Activated CD8-positive, alpha-beta memory T cell treated with anti-CD3 and anti-CD28 coated beads, Interleukin-2, amount 50 U/mL, for 1 hour (primary cell): Measurements from ENCODE around the gene POGZ.

Source experiments
- DNase-seq: peaks from one replicate; pipeline ENCODE4 v3.0.0-alpha.2; 2020; ENCODE audit errors: extremely low read depth

Gene POGZ, protein sequence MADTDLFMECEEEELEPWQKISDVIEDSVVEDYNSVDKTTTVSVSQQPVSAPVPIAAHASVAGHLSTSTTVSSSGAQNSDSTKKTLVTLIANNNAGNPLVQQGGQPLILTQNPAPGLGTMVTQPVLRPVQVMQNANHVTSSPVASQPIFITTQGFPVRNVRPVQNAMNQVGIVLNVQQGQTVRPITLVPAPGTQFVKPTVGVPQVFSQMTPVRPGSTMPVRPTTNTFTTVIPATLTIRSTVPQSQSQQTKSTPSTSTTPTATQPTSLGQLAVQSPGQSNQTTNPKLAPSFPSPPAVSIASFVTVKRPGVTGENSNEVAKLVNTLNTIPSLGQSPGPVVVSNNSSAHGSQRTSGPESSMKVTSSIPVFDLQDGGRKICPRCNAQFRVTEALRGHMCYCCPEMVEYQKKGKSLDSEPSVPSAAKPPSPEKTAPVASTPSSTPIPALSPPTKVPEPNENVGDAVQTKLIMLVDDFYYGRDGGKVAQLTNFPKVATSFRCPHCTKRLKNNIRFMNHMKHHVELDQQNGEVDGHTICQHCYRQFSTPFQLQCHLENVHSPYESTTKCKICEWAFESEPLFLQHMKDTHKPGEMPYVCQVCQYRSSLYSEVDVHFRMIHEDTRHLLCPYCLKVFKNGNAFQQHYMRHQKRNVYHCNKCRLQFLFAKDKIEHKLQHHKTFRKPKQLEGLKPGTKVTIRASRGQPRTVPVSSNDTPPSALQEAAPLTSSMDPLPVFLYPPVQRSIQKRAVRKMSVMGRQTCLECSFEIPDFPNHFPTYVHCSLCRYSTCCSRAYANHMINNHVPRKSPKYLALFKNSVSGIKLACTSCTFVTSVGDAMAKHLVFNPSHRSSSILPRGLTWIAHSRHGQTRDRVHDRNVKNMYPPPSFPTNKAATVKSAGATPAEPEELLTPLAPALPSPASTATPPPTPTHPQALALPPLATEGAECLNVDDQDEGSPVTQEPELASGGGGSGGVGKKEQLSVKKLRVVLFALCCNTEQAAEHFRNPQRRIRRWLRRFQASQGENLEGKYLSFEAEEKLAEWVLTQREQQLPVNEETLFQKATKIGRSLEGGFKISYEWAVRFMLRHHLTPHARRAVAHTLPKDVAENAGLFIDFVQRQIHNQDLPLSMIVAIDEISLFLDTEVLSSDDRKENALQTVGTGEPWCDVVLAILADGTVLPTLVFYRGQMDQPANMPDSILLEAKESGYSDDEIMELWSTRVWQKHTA (N-terminal part only)

DNA sequence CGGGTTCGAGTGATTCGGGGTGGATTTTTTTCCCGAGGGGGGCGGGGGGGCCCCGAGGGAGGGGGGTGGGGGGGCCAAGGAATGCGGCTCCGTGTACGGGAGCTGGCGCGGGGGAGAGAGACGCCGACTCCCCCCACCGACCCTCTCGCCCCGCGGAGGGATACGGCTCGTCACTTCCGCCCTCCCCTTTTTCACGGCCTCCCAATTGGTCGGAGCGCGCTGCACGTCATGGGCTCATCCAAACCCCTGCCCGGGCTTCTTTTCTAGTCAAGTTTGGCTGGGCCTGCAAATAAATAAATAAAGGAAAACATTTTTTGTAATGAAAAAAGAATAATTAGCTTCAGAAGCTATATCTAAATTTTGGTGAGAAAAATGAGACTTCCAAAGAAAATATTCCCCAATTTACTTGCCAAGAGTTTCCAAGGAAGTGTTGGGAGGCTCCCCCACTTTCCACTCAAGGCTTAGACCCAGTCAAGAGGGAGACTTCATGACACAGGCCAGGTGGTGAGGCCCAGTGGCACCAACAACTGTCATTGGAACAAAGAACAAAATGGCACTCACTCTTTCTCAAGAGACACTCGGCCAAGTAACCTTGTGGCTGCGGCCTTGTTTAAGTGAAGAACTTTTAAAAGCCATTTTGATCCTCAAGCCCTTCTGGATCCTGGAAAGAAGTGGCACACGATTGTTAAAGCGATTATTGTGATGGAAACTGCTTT is at the start of gene POGZ:
TSS of gene POGZ (minus strand) at position 164 of the 716 bp plus-strand sequence. CDS start 17,290 bp downstream, outside the sequence.
- peak; percentile 90 for DNase-seq

DNA sequence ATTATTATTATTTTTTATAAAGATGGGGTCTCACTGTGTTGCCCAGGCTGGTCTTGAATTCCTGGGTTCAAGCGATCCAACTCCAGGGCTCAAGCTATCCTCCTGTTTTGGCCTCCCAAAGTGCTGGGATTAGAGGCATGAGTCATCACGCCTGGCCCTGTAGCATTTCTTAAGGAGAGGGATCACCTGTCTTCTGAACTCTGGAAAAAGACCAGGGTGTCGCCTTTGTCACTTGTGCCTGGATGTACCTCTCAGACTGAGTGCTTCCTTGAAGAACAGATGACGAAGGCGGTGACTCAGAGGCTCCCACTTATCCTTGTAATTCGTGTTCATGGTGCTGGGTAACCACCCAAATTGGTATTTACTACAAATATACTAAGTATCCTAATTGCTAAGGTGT is 49.5 kb upstream of the POGZ start:
- no peak for DNase-seq

DNA sequence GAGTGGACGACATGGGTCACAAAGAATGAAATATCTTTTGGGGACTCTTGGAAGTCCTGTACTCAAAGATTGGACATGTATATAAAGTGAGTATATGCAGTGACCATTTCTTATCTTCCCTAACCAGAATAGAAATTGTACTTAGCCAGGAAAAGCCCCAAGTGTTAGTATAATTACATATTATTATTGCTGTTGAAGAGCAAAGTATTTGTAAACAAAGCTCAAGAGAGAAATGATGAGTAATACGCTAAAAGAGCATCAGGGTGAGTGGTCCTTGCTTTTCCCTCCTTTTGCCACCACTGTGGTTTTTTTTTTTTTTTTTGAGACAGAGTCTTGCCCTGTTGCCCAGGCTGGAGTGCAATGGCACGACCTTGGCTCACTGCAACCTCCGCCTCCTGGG is 45.5 kb upstream of the POGZ start:
- DNase-seq, result no peak

DNA sequence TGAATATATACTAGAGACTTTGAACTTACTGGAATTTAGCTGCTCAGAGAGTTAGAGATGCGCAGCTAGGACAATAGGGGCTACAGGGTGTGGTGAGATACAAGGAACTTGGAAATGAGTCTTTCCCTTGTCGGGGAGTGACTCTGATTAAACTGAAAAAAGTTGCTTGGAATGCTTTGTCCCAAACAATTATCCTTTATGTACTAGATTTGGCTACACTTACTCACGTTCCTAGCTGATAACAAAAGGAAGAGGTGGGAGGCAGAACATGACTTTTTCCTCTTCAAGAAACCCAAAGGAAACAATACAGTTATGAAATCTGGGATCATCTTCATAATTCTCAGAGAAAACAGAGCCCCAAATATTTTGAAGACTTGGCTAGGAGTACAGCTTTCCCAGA is 45.0 kb upstream of the POGZ start:
- DNase-seq, result no peak

DNA sequence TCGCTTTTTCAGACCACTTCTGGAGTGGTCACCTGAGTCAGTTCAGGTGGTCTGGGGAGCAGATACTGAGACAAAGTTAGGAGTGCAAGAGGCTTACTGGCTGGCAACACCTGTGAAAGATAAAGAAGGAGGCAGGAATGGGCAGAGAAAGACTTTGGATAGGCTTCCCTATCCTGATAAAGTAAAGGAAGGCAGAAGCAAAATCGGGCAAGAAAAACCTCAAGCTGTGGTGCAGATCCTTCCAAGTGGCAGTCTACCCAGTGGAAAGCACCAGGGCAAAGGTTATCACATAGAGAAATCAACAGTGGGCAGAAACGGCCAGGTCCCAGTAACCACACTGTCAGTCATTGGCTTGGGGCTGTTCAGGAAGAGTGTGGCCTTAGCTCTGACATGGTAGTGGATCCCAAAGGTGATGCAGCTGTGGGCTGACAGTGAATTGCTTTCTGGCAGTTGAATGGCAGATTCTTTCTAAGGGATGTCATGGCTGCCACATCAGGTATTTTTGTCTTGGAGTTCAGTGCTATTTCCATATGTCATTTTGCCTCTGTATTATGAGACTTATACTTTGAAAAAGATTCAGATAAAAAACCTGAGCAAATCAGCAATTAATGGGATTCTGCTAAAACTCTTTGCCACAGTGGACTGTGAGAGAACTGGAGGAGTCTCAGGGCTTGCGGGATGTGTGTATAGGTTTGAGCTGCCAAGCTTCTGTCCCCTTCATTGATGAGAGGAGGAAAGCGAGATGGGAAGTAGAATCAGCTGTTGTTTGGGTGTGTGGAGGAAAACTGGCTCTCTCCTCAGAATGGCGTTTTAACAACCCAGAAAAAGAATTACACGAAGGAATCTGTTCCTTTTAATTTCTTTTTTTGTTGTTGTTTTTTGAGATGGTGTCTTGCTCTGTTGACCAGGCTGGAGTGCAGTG is 43.8 kb upstream of the POGZ start:
- DNase-seq, result no peak

DNA sequence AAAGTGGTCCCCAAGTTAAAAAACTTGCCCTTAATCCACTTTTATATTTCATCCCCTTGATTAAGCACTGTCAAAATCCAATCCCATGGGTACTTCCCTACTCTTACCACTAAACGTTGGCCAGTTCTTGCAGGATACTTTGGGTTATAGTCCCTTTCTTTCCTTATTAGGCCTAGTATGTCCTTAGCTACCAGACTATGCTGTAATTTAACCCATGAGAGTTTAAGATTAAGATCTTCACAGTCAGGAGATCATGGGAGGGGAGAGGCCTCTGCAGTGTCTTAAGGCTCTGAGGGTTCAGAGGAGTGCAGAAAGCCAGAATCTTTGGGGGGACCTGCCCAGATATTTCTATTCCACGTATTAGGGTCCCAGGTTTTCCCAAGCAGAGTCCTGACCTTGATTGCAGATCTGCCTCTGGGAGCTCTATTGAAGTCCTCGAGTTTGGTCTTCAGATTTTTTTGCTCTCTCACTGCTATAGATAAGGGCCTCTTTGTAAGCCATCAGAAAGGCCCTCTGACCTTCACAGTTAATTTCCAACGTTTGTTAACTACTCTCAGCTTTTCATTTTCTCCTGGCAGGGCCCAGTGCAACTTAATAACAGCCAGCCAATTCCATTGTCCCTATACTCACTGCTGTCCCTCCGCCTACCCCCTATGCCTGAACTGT is 42.9 kb upstream of the POGZ start:
- DNase-seq, result no peak

DNA sequence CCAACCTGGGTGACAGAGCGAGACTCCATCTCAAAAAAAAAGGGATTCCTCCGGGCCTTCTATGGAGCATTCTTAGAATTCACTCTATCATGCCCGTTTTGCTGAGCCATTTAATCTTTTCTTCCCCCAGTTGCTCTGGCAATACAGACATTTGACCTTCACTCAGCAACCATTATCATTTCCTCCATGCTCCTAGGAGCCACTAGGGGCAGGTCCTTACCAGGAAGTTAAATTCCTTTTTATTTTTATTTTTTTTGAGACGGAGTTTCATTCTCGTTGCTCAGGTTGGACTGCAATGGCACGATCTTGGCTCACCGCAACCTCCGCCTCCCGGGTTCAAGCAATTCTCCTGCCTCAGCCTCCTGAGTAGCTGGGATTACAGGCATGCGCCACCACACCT is 42.2 kb upstream of the POGZ start:
- DNase-seq, result no peak

DNA sequence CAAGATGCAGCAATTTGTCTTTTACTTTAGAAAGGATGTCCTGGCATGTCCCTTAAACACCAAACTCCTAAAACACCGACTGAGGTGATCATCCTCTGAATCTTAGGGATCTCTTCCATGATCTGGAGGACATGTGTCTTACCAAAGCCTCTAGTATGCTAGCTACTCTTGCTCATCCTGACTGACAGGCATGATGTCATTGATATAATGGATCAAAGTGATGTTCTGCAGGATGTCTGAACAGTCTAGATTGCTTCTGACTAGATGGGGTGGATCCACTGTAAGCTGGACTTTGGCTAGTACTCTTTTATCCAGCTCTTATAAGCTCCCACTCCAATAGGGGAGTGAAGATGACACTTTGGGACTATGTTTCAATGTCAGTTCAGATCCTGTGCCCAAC is 40.6 kb upstream of the POGZ start:
- no peak for DNase-seq

DNA sequence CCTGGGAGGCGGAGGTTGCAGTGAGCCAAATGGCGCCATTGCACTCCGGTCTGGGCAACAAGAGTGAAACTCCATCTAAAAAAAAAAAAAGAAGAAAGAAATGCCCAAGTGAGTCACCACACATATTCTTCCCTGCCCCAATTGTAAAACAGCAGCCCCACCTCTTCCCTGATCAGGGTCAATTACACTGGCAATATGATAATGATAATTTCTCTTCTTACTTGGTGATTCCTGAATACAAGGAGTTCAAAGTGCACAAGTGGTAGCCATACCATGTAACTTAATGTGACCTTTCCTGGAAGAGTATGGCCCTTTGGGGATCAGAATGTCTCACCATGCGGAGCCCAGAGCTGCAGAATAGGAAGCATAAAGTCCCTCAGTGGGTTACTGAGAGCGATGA is 40.1 kb upstream of the POGZ start:
- DNase-seq, result no peak

DNA sequence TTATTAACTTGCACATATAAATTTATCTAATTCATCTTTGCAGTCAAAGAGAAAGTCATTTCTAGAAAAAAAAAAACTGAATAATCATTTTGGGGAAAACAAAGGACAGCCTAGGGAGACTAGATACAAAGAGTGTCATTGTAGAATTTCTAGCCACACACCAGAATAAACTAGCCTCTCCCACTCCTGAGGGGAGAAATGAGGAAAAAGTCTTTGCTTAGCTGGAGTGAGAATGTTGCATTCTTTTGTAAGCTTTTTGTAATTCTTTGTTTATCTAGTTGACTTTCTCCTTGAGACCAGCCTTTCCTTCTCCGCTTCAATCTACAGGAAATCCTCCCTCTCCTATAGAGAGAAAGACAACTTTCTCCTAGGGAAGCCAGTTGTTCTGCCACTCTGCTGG is 36.0 kb upstream of the POGZ start:
- DNase-seq, result no peak

DNA sequence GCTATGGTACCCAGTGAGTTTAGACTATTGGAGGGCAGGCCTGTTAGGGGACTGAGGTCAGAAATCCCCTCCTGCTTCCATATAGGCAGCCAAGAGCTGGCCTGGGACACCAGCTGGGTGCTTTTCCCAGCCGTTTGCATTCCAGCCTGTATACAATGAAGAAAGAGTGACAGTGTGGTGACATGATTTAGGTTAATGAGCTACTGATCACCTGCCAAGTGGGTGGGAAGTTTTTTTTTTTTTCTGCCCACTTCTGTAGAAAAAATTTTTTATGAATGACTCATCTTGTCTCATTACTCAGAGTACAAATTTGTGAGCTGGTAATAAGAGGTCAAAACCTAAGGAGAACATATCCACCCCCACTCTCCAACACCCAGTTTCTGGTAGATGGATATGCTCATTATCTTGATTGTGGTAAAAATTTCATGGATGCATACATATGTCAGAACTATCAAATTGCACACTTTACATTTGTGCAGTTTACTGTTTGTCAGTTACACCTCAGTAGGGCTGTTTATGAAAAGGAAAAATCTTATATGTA is 35.5 kb upstream of the POGZ start:
- DNase-seq, result no peak

DNA sequence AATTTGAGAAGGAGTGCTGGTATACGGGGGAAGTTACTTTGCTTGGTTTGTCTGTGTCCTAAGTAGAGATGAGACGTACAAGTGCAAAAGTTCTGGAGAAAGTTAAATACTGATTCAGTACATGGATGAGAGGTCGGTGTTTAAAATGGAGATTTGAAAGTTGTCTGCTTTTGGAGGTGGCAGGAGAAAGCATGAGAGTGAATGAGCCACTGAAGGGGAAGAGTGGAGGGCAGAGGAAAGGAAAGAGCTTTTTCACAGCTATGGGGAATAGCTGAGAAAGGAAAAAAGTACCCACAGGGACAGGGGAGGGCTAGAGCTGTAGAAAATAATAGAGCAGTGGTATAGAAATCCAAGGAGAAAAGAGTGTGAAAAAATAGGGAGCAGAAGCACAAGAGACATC is 33.7 kb upstream of the POGZ start:
- DNase-seq, result no peak

DNA sequence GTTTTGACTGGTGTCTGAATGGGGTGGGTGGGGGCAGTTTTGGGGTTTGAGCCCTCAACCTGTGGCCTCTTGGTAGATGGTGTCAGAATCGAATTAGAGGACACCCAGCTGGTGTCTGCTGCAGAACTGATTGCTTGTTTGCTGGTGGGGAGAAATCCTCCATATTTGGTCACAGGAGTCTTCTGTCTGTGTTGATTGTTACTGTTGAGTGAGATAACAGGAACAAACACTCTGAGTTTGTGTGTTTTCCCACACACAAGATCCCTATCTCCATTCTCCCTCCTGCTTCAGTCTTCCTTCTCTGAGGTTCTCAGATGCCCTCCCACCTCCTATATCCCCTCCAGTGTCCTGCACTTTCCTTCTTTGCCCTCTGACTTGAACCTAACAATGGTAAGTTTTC is 32.8 kb upstream of the POGZ start:
- DNase-seq, result no peak

DNA sequence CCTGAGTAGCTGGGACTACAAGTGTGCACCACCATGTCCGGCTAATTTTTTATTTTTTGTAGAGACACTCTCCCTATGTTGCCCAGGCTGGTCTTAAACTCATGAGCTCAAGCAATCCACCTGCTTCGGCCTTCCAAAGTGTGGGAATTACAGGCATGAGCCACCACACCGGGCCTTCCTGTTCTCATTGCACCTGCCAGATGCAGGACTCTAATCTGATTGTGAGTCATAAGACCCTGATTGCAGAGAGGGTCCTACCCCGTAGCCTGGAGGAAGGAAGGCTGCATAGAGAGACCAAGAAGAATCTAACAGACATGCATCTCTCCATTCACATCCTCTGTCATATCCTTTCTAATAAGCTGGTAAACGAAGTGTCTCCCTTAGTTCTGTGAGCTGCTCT is 32.3 kb upstream of the POGZ start:
- DNase-seq, result no peak

DNA sequence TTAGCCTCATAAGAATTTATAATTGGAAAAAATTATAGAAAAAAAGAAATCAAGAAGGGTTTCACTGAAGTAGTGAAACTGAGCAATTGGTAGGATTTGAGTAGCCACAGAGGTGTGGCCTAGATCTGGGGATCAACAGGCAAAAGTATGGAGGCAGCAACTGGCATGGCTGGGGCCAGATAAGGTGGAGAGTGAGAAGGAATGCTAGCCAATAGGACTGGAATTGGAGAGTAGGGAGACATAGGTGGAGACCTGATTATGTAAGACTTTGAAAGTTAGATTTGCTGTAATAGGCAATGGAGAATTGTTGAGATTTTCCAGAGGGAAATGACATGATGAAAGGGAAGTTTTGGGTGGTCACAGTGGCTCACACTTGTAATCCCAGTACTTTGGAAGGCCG is 27.3 kb upstream of the POGZ start:
- DNase-seq, result no peak

DNA sequence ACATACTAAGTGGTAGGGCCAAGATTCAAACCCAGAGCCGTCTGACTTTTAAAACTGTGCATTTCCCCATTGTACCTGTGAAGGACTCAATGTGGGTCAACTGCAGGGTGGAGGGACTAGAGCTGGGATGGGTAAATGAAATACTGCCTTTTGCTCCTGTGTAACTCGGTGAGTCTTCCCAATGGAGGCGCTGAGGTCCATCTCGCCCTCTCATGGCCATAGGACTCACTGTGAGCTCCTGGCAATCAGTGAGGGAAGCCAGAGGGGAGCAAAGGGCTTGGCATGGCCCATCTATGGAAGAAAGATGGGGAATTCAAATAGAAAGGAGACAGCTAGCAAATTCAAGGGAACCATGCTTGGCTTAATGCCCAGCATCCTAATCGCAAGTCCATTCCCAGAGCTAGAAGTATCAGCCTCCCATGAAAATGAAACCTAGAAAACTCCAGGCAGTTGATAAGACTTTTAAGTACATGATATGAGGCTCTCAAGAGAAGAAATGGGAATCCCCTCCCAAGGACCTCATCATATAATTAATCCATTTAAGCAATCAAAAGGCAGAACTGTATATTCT is 26.5 kb upstream of the POGZ start:
- no peak for DNase-seq

DNA sequence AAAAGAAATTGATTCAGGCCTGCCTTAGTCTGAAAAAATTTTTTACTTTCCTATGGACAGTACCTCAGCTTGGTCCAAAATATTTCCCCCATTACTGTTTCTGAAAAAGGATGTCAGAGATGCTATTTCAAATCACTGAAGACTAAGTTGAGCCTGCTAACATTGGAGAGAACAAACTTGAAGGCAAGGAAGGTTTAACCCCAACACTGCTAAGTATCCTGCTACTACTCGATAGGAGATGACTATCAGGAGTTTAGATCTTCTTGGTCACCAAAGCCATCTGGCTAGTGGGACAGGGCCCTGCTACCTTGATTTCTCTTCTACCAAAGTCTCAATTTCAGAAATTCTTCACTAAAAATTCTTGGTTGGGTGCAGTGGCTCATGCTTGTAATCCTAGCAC is 22.7 kb upstream of the POGZ start:
- DNase-seq, result no peak

DNA sequence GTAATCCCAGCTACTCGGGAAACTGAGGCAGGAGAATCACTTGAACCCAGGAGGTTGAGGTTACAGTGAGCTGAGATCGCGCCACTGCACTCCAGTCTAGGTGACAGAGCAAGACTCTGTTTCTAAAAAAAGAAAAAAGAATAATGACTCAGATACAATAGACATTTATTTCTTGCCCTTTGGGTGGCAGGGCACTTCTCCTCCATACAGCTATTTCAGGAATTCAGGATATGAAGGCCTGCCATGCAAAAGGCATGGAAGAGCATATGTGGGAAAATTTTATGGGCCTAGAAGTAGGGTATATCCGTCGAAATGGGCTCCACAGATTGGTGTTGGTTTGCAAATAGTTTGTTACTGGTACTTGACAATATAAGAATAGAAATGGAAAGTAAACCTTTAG is 20.2 kb upstream of the POGZ start:
- DNase-seq, result no peak

DNA sequence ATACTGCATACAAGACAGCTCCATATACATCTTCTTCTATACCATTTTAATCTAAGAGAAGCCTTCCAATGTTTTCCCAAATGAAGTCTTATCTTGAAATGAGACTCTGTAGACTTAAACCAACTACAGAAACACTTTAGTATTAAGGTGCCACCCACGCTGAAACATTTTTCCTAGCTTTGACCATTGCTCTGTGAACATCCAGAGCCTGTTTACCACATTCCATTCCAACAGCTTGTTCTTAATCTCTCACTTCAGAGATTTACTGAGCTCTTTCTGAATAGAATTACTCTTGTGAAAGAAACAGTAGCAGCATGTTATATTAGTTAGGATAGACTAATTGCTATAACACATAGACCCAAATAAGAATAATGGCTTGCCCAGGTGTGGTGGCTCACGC is 19.6 kb upstream of the POGZ start:
- no peak for DNase-seq
